ENCODE results near the gene CEP128. TPM values are rescaled to one million over a fixed set of nuclear protein-coding genes. Genes with fewer than 3 reads are reported as not detected.

The CEP128 gene
- total RNA-seq, 4 donors from 2014 or later: 5.6 to 9.0 (median 7.5) TPM

DNA sequence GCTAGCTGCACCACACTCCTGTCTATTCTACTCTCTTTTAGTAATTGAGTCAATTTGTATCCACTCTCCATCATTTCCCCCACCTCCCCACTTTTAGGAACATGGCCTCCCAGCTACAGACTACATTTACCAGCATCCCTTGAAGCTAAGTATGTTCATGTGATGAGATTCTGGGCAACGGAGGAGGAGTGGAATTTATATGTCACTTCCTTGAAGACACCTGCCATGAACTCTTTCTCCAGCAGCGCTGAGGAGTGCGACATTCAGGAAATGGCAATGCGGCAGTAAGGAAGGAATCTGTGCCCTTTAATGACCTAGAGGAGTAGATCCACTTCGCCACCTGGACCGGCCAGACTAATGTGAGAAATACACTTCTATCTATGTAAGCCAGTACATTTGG lies 486.5 kb downstream of the CEP128 start:
- no peak for TF ChIP-seq CTCF (IDR thresholded peaks at IDR 0.05; ENCODE audit: low read depth)

DNA sequence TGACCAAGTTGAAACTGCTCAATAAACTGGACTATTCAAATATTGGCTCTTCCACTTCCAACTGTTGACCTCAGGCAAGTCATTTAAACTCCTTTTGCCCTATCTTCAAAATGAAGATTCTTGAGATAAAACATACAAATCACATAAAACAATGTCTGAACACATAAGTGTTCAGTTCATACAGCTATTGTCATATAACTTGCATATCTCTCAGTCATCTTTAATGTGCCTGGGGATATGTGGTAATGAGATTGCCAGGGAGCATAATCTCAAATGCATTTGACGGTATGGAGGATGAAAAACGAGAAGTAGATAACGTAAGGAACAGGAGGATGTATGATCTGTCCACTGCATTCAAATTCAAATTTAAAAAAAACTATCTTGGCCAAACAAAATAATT lies 493.3 kb downstream of the CEP128 start:
- TF ChIP-seq CTCF (IDR thresholded peaks at IDR 0.05; ENCODE audit: low read depth): no peak

- TF ChIP-seq CTCF (IDR thresholded peaks at IDR 0.05; ENCODE audit: low read depth): no peak
Measured at GRCh38 chr14:80447392-80447791, 494.1 kb downstream of the CEP128 start.

Small RNA genes lying within 50 kb of the gene (small RNA-seq; reads per million reads assigned to genes)
- gene AC022404.1: not detected

Other genes starting within 250 kb of the CEP128 start
- 1 to 10 TPM in 1 of 4 donors, under 1 TPM in 1, not detected in 2; 0.34 to 1.7 TPM for gene TSHR, start 13.9 kb upstream of the CEP128 start, total RNA-seq